Effector memory CD8-positive, alpha-beta T cell (primary cell): Measurements from ENCODE around the gene MRPL23.

Experiments used
- ATAC-seq: fragments of 150-1000 bp; cut with Tn5 transposase; replicated peaks from 2 replicates; pipeline ENCODE4 v1.10.0; 2021; ENCODE audit warnings: mild to moderate bottlenecking, moderate library complexity
- DNase-seq, 3 experiments: peaks; one replicate each; pipeline ENCODE4 v3.0.0; 2021
- H3K27ac Mint-ChIP-seq, 2 donors: one replicate each; pipeline ENCODE4 v1.8.0; 2022; ENCODE audit warnings: mild to moderate bottlenecking in 2 of 2, mixed read lengths in 2 of 2, moderate library complexity in 2 of 2
- H3K27me3 Mint-ChIP-seq, 2 donors: one replicate each; pipeline ENCODE4 v1.8.0; 2022; ENCODE audit warnings: mixed read lengths in 2 of 2
- H3K36me3 Mint-ChIP-seq: one replicate; pipeline ENCODE4 v1.8.0; 2022; ENCODE audit warnings: mild to moderate bottlenecking, moderate library complexity, mixed read lengths; ENCODE audit not compliant: insufficient read depth
- H3K4me1 Mint-ChIP-seq, 2 donors: one replicate each; pipeline ENCODE4 v1.8.0; 2022; ENCODE audit warnings: low read depth in 2 of 2, mixed read lengths in 2 of 2
- H3K4me3 Mint-ChIP-seq, 2 donors: one replicate each; pipeline ENCODE4 v1.8.0; 2022; ENCODE audit warnings: mild to moderate bottlenecking in 2 of 2, mixed read lengths in 2 of 2, moderate library complexity in 2 of 2
- H3K9me3 Mint-ChIP-seq, 2 donors: one replicate each; pipeline ENCODE4 v1.8.0; 2022; ENCODE audit warnings: mixed read lengths in 2 of 2

MRPL23 gene

GRCh38 chr11:1943576-1943975 is 3.6 kb upstream of the MRPL23 start:
- Mint-ChIP-seq H3K9me3 (no peaks in the 10 kb centered on the region), H3K27ac (no peak overlapping the region), H3K27me3 (no peaks in the 10 kb centered on the region), H3K4me1 (peaks cover 4 to 6% of the 10 kb centered on the region in 2 donors), H3K4me3 (no peak overlapping the region), H3K36me3 (peaks cover 3% of the 10 kb centered on the region)
- ATAC-seq (no peak), DNase-seq (peak in 1 of 3 experiments; percentile 0)

DNA sequence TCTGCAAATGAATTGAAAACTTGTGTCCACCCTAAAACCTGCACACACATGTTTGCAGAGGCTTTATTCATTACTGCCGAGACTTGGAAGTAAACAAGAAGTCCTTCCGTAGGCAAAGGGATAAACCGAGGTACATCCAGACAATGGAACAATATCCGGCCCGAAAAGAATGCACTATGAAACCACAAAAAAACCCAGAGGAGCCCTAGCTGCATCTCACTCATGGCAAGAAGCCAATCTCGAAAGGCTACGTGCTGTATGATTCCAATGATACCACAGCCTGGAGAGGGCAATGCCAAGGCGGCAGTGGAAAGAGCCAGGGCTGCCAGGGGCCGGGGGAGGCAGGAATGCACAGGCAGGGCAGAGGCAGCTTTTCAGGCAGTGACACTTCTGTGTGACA is 3.2 kb upstream of the MRPL23 start:
- DNase-seq (peak in 1 of 3 experiments; percentile 0), ATAC-seq (no peak)
- H3K27ac Mint-ChIP-seq = no peak overlapping the region
- H3K36me3 Mint-ChIP-seq = peaks cover 3% of the 10 kb centered on the region
- H3K9me3 Mint-ChIP-seq = no peaks in the 10 kb centered on the region
- H3K4me1 Mint-ChIP-seq = peaks cover 2 to 4% of the 10 kb centered on the region in 2 donors
- H3K4me3 Mint-ChIP-seq = no peak overlapping the region
- H3K27me3 Mint-ChIP-seq = no peaks in the 10 kb centered on the region

GRCh38 chr11:1947592-1948237 is 583 bp downstream of the MRPL23 start:
- H3K36me3 Mint-ChIP-seq = peaks cover 3% of the 10 kb centered on the region
- no peaks in the 10 kb centered on the region for H3K9me3 Mint-ChIP-seq
- H3K4me1 Mint-ChIP-seq = no peaks in the 10 kb centered on the region
- ATAC-seq (peak; percentile 48), DNase-seq (no peak)
- no peak overlapping the region for H3K4me3 Mint-ChIP-seq
- H3K27ac Mint-ChIP-seq = no peak overlapping the region
- H3K27me3 Mint-ChIP-seq = no peaks in the 10 kb centered on the region

GRCh38 chr11:1948389-1948788 is 1.3 kb downstream of the MRPL23 start:
- no peak overlapping the region for H3K27ac Mint-ChIP-seq
- no peak for DNase-seq
- no peaks in the 10 kb centered on the region for H3K27me3 Mint-ChIP-seq
- peaks cover 3% of the 10 kb centered on the region for H3K36me3 Mint-ChIP-seq
- H3K4me3 Mint-ChIP-seq = no peak overlapping the region
- H3K9me3 Mint-ChIP-seq = no peaks in the 10 kb centered on the region
- no peaks in the 10 kb centered on the region for H3K4me1 Mint-ChIP-seq
- no peak for ATAC-seq

DNA sequence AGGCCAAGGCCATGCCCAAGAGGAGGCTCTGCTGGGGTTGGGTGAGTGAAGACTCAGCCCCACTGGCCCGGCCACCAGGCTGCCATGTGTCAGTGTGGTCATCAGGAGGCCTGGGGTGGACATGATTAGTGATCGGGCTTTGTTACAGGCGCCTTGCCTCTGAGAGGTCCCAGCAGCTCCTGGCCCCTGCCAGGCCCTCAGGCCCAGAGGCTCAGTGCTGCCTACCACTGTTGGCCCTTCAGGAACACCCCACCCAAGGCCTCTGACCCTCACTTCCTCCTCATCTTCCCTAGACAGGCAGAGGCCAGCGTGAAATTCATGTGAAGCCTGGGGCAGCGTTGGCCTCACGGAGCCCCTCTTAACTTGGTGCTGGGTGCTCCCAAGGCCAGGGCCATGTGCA is 2.2 kb downstream of the MRPL23 start:
- Mint-ChIP-seq H3K4me3 (no peak overlapping the region), H3K4me1 (no peaks in the 10 kb centered on the region), H3K36me3 (no peaks in the 10 kb centered on the region), H3K27me3 (no peaks in the 10 kb centered on the region), H3K27ac (no peak overlapping the region), H3K9me3 (no peaks in the 10 kb centered on the region)
- DNase-seq (no peak), ATAC-seq (no peak)

DNA sequence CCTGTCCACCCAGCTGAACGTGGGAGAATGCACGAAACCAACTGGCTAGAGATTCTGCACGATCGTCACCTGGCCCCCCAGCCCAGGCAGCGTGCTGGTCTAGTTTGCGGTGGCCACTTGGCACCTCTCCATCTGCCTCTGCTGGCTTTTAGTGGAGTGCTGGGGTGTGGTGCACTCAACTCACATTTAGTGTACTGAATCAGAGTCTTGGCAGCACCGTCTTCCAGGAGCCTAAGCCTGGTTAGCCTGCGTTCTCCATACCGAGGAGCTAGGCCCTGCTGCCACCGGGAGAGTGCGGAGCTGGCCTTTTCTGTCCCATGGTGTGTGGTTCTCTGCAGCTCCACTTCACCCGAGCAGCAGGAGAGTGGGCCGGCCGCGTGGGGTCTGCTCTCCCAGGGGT is 2.8 kb downstream of the MRPL23 start:
- H3K4me3 Mint-ChIP-seq = no peak overlapping the region
- H3K27me3 Mint-ChIP-seq = no peaks in the 10 kb centered on the region
- no peaks in the 10 kb centered on the region for H3K4me1 Mint-ChIP-seq
- no peaks in the 10 kb centered on the region for H3K36me3 Mint-ChIP-seq
- DNase-seq (no peak), ATAC-seq (no peak)
- no peak overlapping the region for H3K27ac Mint-ChIP-seq
- H3K9me3 Mint-ChIP-seq = no peaks in the 10 kb centered on the region

DNA sequence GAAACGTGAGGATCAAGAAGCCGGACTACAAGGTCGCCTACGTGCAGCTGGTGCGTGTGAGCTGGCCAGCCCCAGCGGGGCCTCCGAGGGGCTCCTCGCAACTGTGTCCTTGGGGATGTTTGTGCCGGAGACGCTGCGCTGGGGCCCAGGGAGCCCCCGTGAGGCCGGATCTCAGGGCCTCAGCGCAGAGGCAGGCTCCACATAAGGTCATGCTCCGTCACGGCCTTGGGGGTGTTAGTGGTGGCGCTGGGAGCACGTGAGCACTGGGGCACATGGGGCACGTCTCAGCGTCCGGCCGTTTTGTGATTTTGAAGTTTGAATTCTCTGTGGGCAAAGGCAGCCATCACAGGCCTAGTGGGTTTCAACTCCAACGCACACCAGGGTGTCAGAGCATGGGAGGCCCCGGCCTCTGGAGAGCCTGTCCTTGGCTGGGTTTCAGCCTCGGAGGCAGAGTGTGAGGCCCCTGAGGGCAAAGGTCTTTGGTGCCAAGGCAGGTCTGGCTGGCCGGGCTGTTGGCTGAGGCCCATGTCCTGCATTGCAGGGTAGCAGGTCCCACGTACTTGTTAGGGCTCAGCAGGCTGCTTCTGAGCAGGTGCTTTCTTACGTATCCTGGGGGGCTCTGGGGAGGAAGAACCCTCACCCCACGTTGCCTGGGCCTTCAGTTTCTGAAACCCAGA is 5.8 kb downstream of the MRPL23 start:
- Mint-ChIP-seq H3K27me3 (no peaks in the 10 kb centered on the region), H3K4me1 (no peaks in the 10 kb centered on the region), H3K36me3 (no peaks in the 10 kb centered on the region), H3K27ac (no peak overlapping the region), H3K9me3 (no peaks in the 10 kb centered on the region), H3K4me3 (no peak overlapping the region)
- no peak for ATAC-seq
- no peak for DNase-seq

- no peaks in the 10 kb centered on the region for H3K9me3 Mint-ChIP-seq
- H3K27ac Mint-ChIP-seq = no peak overlapping the region
- DNase-seq (peak in 1 of 3 experiments; percentile 22), ATAC-seq (peak; percentile 60)
- no peak overlapping the region for H3K4me3 Mint-ChIP-seq
- H3K27me3 Mint-ChIP-seq = no peaks in the 10 kb centered on the region
- no peaks in the 10 kb centered on the region for H3K4me1 Mint-ChIP-seq
- H3K36me3 Mint-ChIP-seq = no peaks in the 10 kb centered on the region
Measured at GRCh38 chr11:1953489-1954266, 6.5 kb downstream of the MRPL23 start.

- Mint-ChIP-seq H3K36me3 (no peaks in the 10 kb centered on the region), H3K4me1 (no peaks in the 10 kb centered on the region), H3K9me3 (no peaks in the 10 kb centered on the region), H3K4me3 (no peak overlapping the region), H3K27me3 (no peaks in the 10 kb centered on the region), H3K27ac (no peak overlapping the region)
- DNase-seq (no peak), ATAC-seq (no peak)
Measured at GRCh38 chr11:1958367-1958766, 11.2 kb downstream of the MRPL23 start.

DNA sequence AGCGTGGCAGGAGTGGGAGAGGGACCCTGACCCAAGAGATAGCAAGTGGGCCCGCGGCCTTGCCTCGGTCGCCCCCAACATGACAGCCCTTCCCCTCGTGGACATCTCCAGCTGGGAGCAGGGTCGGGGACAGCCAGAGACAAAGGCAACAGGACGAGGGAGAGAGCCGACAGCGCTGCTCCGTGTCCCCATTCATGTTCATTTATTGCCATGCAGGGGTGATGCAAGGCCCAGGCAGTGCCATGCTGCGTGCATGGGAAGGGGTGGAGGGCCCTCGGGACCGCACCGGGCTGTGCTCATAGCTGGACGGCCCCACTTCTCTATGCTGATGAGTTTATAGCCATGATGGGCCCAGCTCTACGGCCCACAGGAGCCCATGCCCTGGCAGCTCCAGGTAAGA is 12.7 kb downstream of the MRPL23 start:
- Mint-ChIP-seq H3K4me1 (no peaks in the 10 kb centered on the region), H3K27me3 (no peaks in the 10 kb centered on the region), H3K9me3 (no peaks in the 10 kb centered on the region), H3K36me3 (no peaks in the 10 kb centered on the region), H3K27ac (no peak overlapping the region), H3K4me3 (no peak overlapping the region)
- ATAC-seq = no peak
- no peak for DNase-seq

DNA sequence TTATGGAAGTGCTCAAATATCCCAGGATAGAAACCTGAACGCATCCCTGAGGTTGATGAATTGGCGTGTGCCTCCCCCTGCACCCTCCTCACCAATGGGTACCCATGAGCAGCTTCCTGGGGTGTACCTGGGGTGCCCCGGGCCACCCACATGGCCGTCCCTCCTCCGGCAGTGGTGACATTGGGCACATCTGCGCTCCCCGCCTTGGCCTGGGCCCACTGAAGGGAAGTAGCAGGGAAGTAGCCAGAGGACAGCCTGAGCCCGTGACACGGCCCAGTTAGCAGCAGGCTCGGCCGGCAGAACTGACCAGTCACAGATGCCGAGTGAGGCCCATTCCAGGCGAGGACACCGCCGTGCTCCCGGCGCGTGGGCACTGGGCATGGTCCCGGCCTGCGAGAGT is 16.7 kb downstream of the MRPL23 start:
- ATAC-seq = no peak
- H3K36me3 Mint-ChIP-seq = no peaks in the 10 kb centered on the region
- no peaks in the 10 kb centered on the region for H3K9me3 Mint-ChIP-seq

DNA sequence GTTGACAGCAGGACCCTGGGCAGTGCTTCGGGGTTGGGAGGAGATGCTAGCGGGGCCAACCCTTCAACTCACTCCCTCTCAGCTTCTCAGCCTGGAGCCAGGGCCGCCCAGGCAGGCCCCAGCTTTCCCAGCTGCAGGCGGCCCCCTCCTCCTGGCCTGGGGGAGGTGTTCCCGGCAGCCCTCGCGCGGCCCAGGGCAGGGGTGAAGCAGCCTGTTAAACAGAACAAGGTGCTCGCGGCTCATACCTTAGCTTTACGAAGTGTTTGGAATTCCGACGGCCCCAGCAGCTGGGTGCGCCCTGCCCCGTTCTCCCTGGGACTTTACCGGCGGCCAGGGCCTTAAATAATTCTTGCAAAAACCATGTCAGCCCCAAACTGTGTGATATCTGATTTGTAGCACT is 17.2 kb downstream of the MRPL23 start:
- no peaks in the 10 kb centered on the region for H3K36me3 Mint-ChIP-seq
- no peaks in the 10 kb centered on the region for H3K27me3 Mint-ChIP-seq
- H3K9me3 Mint-ChIP-seq = no peaks in the 10 kb centered on the region
- H3K4me3 Mint-ChIP-seq = no peak overlapping the region
- DNase-seq (no peak), ATAC-seq (no peak)
- H3K27ac Mint-ChIP-seq = no peak overlapping the region
- H3K4me1 Mint-ChIP-seq = no peaks in the 10 kb centered on the region

More for the DNA sequence above, 16.7 kb downstream of the MRPL23 start:
- Mint-ChIP-seq H3K27ac (no peak overlapping the region), H3K27me3 (no peaks in the 10 kb centered on the region), H3K4me1 (no peaks in the 10 kb centered on the region), H3K4me3 (no peak overlapping the region)
- DNase-seq = no peak

DNA sequence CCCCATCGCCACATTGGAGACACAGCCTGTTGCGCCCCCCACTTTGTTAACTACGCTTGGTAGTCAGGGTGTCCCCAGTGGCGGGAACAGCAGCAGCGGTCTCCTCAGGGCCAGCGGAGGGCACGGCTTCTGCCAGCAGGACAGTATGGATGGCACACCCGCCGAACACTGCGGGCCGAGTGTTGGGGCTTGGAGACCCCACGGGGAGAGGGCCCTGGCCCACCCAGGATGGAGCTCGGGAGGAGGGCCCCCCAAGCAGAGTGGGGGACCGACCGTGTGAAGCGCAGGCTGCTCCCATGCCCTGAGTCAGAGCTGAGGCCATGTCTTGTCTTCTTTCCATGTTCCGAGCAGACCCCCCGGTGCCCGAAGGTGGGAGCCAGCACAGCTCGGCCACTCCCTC is 17.8 kb downstream of the MRPL23 start:
- Mint-ChIP-seq H3K27me3 (no peaks in the 10 kb centered on the region), H3K36me3 (no peaks in the 10 kb centered on the region), H3K27ac (no peak overlapping the region), H3K4me3 (no peak overlapping the region), H3K4me1 (no peaks in the 10 kb centered on the region), H3K9me3 (no peaks in the 10 kb centered on the region)
- ATAC-seq (no peak), DNase-seq (no peak)

DNA sequence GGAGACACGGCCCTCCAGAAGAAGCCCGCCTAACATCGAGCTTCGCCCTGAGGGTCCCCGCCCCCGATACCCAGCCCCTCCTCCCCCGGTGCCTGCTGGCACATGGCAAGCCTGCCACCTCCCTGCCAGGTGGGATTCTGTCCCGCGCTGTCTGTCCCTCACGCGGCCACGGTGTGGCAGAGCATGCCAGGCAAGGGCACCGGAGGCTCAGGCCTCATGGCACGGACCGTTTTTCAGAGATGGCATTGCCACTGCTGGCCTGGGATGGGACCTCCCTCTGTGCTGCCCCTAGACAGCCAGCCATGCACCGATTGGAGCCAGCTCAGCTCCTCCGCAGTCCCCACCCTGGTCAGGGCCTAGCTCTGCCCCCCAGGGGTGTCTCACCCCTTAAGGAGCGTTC is 19.4 kb downstream of the MRPL23 start:
- H3K9me3 Mint-ChIP-seq = no peaks in the 10 kb centered on the region
- H3K4me1 Mint-ChIP-seq = no peaks in the 10 kb centered on the region
- H3K27ac Mint-ChIP-seq = no peak overlapping the region
- no peaks in the 10 kb centered on the region for H3K27me3 Mint-ChIP-seq
- no peak overlapping the region for H3K4me3 Mint-ChIP-seq
- no peaks in the 10 kb centered on the region for H3K36me3 Mint-ChIP-seq
- DNase-seq (no peak), ATAC-seq (no peak)
